HepG2 (cell line): ENCODE measurements around the gene HNRNPH3. TPM values are rescaled to one million over a fixed set of nuclear protein-coding genes. Genes with fewer than 3 reads are reported as not detected.
A peak's percentile ranks its signal among the peaks of the same experiment; 100 is the strongest.

ENCODE experiments used
- CREM ChIP-seq, 2 experiments: sonication (generic) in 1 of 2; formaldehyde crosslinking in 1 of 2; IDR thresholded peaks; 2 replicates each; pipeline versions ENCODE4 v1.4.0 to v1.6.1; 2016 to 2020; ENCODE audit warnings: antibody characterized with exemption in 1 of 2, mild to moderate bottlenecking in 1 of 2, missing genetic modification reagents in 1 of 2
- ELF3 ChIP-seq: IDR thresholded peaks from 2 replicates; pipeline ENCODE4 v1.6.1; 2016; ENCODE audit warnings: missing genetic modification reagents, missing compliant biosample characterization
- GATA4 ChIP-seq: sonication (generic); IDR thresholded peaks from 2 replicates; pipeline ENCODE4 v1.6.1; 2016; ENCODE audit warnings: antibody characterized with exemption, low read depth, borderline replicate concordance
- MYC ChIP-seq: sonication (generic); formaldehyde crosslinking; IDR thresholded peaks from 2 replicates; pipeline ENCODE4 v1.9.0; 2021; ENCODE audit warnings: missing genetic modification reagents, borderline replicate concordance
- NR2F2 ChIP-seq: IDR thresholded peaks from 2 replicates; pipeline ENCODE4 v1.6.1; 2012; ENCODE audit warnings: low read depth, inconsistent platforms, borderline replicate concordance
- REPIN1 ChIP-seq: sonication (generic); formaldehyde crosslinking; IDR thresholded peaks from 2 replicates; pipeline ENCODE4 v1.8.0; 2022; ENCODE audit warnings: missing genetic modification reagents, low read depth, mild to moderate bottlenecking, borderline replicate concordance
- SKIL ChIP-seq: sonication (generic); formaldehyde crosslinking; IDR thresholded peaks from 2 replicates; pipeline ENCODE4 v1.8.0; 2022; ENCODE audit warnings: missing genetic modification reagents, mild to moderate bottlenecking, moderate library complexity, borderline replicate concordance
- THAP7 ChIP-seq: sonication (generic); formaldehyde crosslinking; IDR thresholded peaks from 2 replicates; pipeline ENCODE4 v1.8.1; 2023; ENCODE audit warnings: mild to moderate bottlenecking, missing genetic modification reagents
- TSC22D2 ChIP-seq: sonication (generic); formaldehyde crosslinking; IDR thresholded peaks from 2 replicates; pipeline ENCODE4 v1.5.1; 2020; ENCODE audit warnings: missing genetic modification reagents, mild to moderate bottlenecking, borderline replicate concordance
- YY1 ChIP-seq: IDR thresholded peaks from 2 replicates; pipeline ENCODE4 v1.6.1; 2011; ENCODE audit warnings: low read length, low read depth, moderate library complexity, mild to moderate bottlenecking; ENCODE audit not compliant: insufficient read depth, insufficient replicate concordance
- ZBTB44 ChIP-seq: sonication (generic); formaldehyde crosslinking; IDR thresholded peaks from 2 replicates; pipeline ENCODE4 v1.4.0; 2020; ENCODE audit warnings: missing genetic modification reagents
- ZNF12 ChIP-seq: sonication (generic); formaldehyde crosslinking; IDR thresholded peaks from 2 replicates; pipeline ENCODE4 v1.5.0; 2020; ENCODE audit warnings: missing genetic modification reagents
- ZNF124 ChIP-seq: sonication (generic); formaldehyde crosslinking; IDR thresholded peaks from 2 replicates; pipeline ENCODE4 v1.4.0; 2020; ENCODE audit warnings: missing genetic modification reagents
- ZNF260 ChIP-seq: sonication (generic); formaldehyde crosslinking; IDR thresholded peaks from 2 replicates; pipeline ENCODE4 v1.4.0; 2020; ENCODE audit warnings: missing genetic modification reagents, low read depth, mild to moderate bottlenecking, borderline replicate concordance
- ZNF3 ChIP-seq: IDR thresholded peaks from 2 replicates; pipeline ENCODE4 v1.7.0; 2017; ENCODE audit warnings: inconsistent platforms
- ZNF34 ChIP-seq: sonication (generic); formaldehyde crosslinking; IDR thresholded peaks from 2 replicates; pipeline ENCODE4 v1.4.0; 2020; ENCODE audit warnings: mild to moderate bottlenecking, missing genetic modification reagents, borderline replicate concordance
- ZNF563 ChIP-seq: sonication (generic); formaldehyde crosslinking; IDR thresholded peaks from 2 replicates; pipeline ENCODE4 v1.8.0; 2022; ENCODE audit warnings: mild to moderate bottlenecking, moderate library complexity, missing genetic modification reagents
- polyA plus RNA-seq, 8 experiments: library from polyadenylated mRNA; depleted of rRNA in 3 of 8; stranded (reverse) in 7 of 8; unstranded in 1 of 8; fragments of >200 nt; fragmentation: Illumina TruSeq in 4 of 8; extraction: Trizol in 4 of 8; gene quantifications; 2 replicates each; pipeline versions ENCODE4 v1.2.1 to v1.2.3, GENCODE V29; 2011 to 2016; ENCODE audit warnings: low read depth in 4 of 8, missing spikeins in 1 of 8, mixed read lengths in 1 of 8; ENCODE audit not compliant: insufficient read depth in 1 of 8
- total RNA-seq, 5 experiments: library from RNA; depleted of rRNA; stranded (reverse); fragments of >200 nt; fragmentation: Illumina TruSeq; extraction: Trizol; gene quantifications; 2 replicates each; pipeline ENCODE4 v1.2.3, GENCODE V29; 2016; ENCODE audit warnings: low read depth in 1 of 5
- TF ChIP-seq, protein P1 (sequence below): IDR thresholded peaks from 2 replicates; pipeline ENCODE4 v1.6.1; 2016; ENCODE audit warnings: low read depth, borderline replicate concordance
- TF ChIP-seq, protein P2 (sequence below): sonication (generic); formaldehyde crosslinking; IDR thresholded peaks from 2 replicates; pipeline ENCODE4 v1.8.1; 2023; ENCODE audit warnings: mild to moderate bottlenecking, missing genetic modification reagents, borderline replicate concordance
- TF ChIP-seq, protein P3 (sequence below): sonication (generic); formaldehyde crosslinking; IDR thresholded peaks from 2 replicates; pipeline ENCODE4 v1.9.0; 2021; ENCODE audit warnings: missing genetic modification reagents, mild to moderate bottlenecking, borderline replicate concordance

The HNRNPH3 gene
- total and polyA plus RNA-seq, 2 of the 13 experiments (the other 11 are each of a cell fraction or from before 2014, with no cell fraction given), result 46.0 to 47.7 TPM

DNA sequence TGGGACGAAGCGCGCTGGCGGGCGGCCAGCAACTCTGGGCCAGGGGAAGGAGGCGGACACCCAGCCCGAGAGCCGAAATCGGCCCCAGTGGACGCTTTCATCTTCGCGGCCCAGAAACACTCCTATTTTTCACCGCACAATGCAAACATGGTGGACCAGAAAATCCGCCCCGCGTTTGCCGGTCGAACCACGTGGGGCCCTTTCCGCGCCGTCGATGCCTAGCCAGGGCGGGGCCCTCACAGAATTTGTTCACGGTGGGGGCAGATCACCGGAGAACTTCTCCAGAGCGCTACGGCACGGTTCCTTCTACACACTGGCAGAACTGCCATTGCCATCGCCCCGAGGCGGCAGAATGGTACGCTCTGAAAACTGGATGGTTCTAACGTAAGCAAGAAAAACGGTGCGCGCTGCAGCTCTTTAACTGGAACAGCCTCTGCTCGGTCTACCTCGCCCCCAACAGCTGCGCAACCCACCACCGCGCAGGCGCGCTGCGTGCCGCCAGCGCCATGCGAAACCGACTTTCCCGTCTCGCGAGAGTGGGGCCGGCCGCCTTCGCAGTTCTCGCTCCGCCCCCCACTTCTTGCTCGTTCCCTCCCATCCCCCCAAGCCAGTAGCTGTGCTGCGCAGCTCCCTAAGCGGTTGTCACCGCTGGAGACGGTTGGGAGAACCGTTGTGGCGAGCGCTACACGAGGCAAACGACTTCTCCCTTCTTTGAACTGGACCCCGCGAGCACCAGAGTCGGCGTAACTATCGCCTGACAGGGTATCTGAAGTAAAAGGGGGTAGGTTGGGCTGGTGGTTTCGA lies at the start of gene HNRNPH3 (continued):
- TF ChIP-seq SKIL (peak; percentile 62; the same call in 1 of the 2 replicates), ZNF563 (CRISPR knock-in tag) (peak; percentile 82; the same call in 1 of the 2 replicates), ZNF3 (no peak; the same call in 1 of the 2 replicates), MYC (CRISPR knock-in tag) (peak; percentile 95), GATA4 (peak; percentile 91), ZNF34 (CRISPR knock-in tag) (no peak), NR2F2 (no peak; the same call in 1 of the 2 replicates), REPIN1 (CRISPR knock-in tag) (no peak; the same call in 1 of the 2 replicates), TSC22D2 (CRISPR knock-in tag) (peak; percentile 80; the same call in 1 of the 2 replicates), THAP7 (CRISPR knock-in tag) (peak; percentile 6; the same call in 1 of the 2 replicates), CREM (IDR thresholded peaks at IDR 0.05) (peak; percentile 32; the same call in 1 of the 2 replicates), CREM (CRISPR knock-in tag; IDR thresholded peaks at IDR 0.05) (no peak), ZNF124 (CRISPR knock-in tag) (peak; percentile 99), YY1 (peak; percentile 87), ZNF260 (CRISPR knock-in tag) (no peak), ZBTB44 (peak; percentile 36; the same call in 1 of the 2 replicates), ZNF12 (CRISPR knock-in tag) (no peak; the same call in 1 of the 2 replicates), ELF3 (CRISPR knock-in tag) (peak; percentile 72)
- TF ChIP-seq, protein P1, sequence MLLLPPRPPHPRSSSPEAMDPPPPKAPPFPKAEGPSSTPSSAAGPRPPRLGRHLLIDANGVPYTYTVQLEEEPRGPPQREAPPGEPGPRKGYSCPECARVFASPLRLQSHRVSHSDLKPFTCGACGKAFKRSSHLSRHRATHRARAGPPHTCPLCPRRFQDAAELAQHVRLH, result peak; percentile 72; the same call in 1 of the 2 replicates
- TF ChIP-seq, protein P2, sequence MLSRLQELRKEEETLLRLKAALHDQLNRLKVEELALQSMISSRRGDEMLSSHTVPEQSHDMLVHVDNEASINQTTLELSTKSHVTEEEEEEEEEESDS (CRISPR knock-in tag), result no peak
- TF ChIP-seq, protein P3, sequence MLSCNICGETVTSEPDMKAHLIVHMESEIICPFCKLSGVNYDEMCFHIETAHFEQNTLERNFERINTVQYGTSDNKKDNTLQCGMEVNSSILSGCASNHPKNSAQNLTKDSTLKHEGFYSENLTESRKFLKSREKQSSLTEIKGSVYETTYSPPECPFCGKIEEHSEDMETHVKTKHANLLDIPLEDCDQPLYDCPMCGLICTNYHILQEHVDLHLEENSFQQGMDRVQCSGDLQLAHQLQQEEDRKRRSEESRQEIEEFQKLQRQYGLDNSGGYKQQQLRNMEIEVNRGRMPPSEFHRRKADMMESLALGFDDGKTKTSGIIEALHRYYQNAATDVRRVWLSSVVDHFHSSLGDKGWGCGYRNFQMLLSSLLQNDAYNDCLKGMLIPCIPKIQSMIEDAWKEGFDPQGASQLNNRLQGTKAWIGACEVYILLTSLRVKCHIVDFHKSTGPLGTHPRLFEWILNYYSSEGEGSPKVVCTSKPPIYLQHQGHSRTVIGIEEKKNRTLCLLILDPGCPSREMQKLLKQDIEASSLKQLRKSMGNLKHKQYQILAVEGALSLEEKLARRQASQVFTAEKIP (CRISPR knock-in tag), result no peak
